Activated naive CD4-positive, alpha-beta T cell treated with anti-CD3 and anti-CD28 coated beads, Interleukin-2, amount 10 ng/mL, durations not matched to agents 7 days and 5 days (primary cell): ENCODE results near the gene SPATA32.
A peak's percentile ranks its signal among the peaks of the same experiment; 100 is the strongest.

Source experiments
- CTCF ChIA-PET: fragments of 350-600 bp; sonication (Branson Sonifier 250); formaldehyde crosslinking; loops from one replicate; lab custom pipeline; 2021; ENCODE audit warnings: antibody characterized with exemption; lab: Charles Lee
- DNase-seq: peaks from one replicate; pipeline ENCODE4 v3.0.0-alpha.2; 2020
- H3K27ac Mint-ChIP-seq: one replicate; pipeline ENCODE4 v1.8.0; 2021; ENCODE audit warnings: mild to moderate bottlenecking, moderate library complexity, mixed read lengths
- H3K27me3 Mint-ChIP-seq: one replicate; pipeline ENCODE4 v1.8.0; 2021; ENCODE audit warnings: mild to moderate bottlenecking, mixed read lengths
- H3K36me3 Mint-ChIP-seq: one replicate; pipeline ENCODE4 v1.8.0; 2021; ENCODE audit warnings: mixed read lengths
- H3K4me1 Mint-ChIP-seq: one replicate; pipeline ENCODE4 v1.8.0; 2021; ENCODE audit warnings: mixed read lengths
- H3K4me3 Mint-ChIP-seq: one replicate; pipeline ENCODE4 v1.8.0; 2021; ENCODE audit warnings: mild to moderate bottlenecking, moderate library complexity, mixed read lengths
- H3K9me3 Mint-ChIP-seq: one replicate; pipeline ENCODE4 v1.8.0; 2021; ENCODE audit warnings: mixed read lengths

SPATA32 gene

DNA sequence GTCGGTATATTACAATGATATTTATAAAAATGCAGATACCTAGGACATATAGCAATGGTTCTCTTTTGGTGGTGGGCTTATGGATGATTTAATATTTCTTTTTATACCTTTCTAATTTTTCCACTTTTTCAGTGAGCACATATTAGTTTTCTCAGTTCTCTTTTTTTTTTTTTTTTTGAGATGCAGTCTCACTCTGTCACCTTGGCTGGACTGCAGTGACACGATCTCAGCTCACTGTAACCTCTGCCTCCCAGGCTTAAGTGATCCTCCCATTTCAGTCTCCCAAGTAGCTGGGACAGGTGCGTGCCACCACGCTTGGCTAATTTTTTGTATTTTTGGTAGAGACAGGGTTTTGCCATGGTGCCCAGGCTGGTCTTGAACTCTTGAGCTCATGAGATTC, 39.8 kb upstream of the SPATA32 start:
- no peak for DNase-seq
- H3K4me1 Mint-ChIP-seq = peaks cover 80% of the 10 kb centered on the region
- H3K27me3 Mint-ChIP-seq = no peaks in the 10 kb centered on the region
- no peak overlapping the region for H3K4me3 Mint-ChIP-seq
- H3K9me3 Mint-ChIP-seq = no peaks in the 10 kb centered on the region
- H3K27ac Mint-ChIP-seq = no peak overlapping the region
- H3K36me3 Mint-ChIP-seq = peaks cover 39% of the 10 kb centered on the region
- CTCF ChIA-PET = interaction anchor here (0.9 to 4.0 kb wide), 4 partner anchors 9 to 24 kb away, joined by 4 to 19 read pairs (median 7); partner anchors contain the start of gene MAP3K14

GRCh38 chr17:45300060-45300751, 38.3 kb upstream of the SPATA32 start:
- CTCF ChIA-PET = interaction anchor here (0.7 to 4.0 kb wide), 4 partner anchors 17 to 85 kb away, joined by 3 to 19 read pairs (median 4); partner anchors contain the start of gene MAP3K14
- no peaks in the 10 kb centered on the region for H3K9me3 Mint-ChIP-seq
- H3K4me3 Mint-ChIP-seq = no peak overlapping the region
- DNase-seq = peak; percentile 42
- H3K36me3 Mint-ChIP-seq = peaks cover 32% of the 10 kb centered on the region
- H3K27ac Mint-ChIP-seq = peak overlapping the region; percentile 66
- H3K27me3 Mint-ChIP-seq = no peaks in the 10 kb centered on the region
- peaks cover 84% of the 10 kb centered on the region for H3K4me1 Mint-ChIP-seq

GRCh38 chr17:45299361-45299760, 37.5 kb upstream of the SPATA32 start:
- DNase-seq = no peak
- H3K27ac Mint-ChIP-seq = peak overlapping the region; percentile 11
- peaks cover 83% of the 10 kb centered on the region for H3K4me1 Mint-ChIP-seq
- H3K36me3 Mint-ChIP-seq = peaks cover 27% of the 10 kb centered on the region
- no peak overlapping the region for H3K4me3 Mint-ChIP-seq
- CTCF ChIA-PET = interaction anchor here (0.9 to 4.0 kb wide), 3 partner anchors 17 to 86 kb away, joined by 3 to 19 read pairs (median 4); partner anchors contain the start of gene MAP3K14
- no peaks in the 10 kb centered on the region for H3K9me3 Mint-ChIP-seq
- H3K27me3 Mint-ChIP-seq = no peaks in the 10 kb centered on the region

DNA sequence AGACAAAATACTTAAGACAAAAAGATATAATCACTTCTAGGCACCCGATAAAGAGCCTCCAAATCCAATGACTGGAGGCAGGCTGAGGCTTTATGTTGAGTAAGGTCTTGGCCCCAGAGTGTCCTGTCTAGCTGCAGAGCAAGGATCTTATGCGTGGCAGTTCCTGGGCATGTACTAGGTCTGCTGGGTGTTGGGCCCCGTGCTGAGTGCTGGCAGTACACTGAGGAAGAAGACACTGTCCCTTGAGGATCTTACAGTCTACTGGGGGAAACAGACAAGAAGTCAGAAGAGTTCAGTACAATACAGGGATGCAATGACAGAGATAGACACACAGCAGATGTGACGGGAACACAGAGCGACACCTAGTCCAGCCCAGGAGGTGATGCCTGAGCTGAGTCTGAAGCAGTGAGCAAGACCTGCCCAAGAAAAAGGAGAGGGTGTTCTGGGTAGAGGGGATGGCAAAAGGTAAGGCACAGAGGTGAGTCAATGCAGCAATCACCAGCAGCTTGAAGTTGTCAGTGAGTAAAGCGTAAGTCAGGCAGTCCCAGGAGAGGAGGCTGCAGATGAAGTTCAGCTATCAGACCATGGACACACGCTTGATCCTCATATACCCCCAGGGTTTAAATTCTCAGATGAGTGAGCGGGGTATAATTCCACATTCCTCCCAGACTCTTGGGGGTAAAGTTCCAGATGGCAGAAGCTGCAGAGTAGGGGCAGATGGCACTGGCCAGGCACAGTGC, 36.8 kb upstream of the SPATA32 start:
- Mint-ChIP-seq H3K27ac (no peak overlapping the region), H3K4me1 (peaks cover 85% of the 10 kb centered on the region), H3K9me3 (no peaks in the 10 kb centered on the region), H3K4me3 (no peak overlapping the region), H3K36me3 (peaks cover 24% of the 10 kb centered on the region), H3K27me3 (no peaks in the 10 kb centered on the region)
- CTCF ChIA-PET = interaction anchor here (1.1 kb wide), 1 partner anchor 21 kb away, joined by 3 read pairs; no protein-coding TSS in a partner anchor
- no peak for DNase-seq

DNA sequence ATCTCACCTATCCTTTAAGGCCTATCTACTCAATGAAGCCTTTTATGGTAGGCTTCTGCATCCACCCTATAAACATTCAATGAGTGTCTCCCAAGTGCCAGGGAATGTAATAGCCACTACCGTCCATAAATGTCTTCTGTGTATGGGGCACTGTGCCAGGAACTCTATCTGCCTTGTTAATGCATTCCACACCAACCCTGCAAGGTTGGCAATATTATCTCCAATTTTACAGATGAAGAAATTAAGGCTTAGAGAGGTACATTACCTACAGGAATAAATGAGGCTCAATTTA, 34.9 kb upstream of the SPATA32 start:
- H3K36me3 Mint-ChIP-seq = peaks cover 20% of the 10 kb centered on the region
- no peak for DNase-seq
- no peaks in the 10 kb centered on the region for H3K9me3 Mint-ChIP-seq
- CTCF ChIA-PET = interaction anchor here (2.1 kb wide), 1 partner anchor 13 kb away, joined by 5 read pairs; no protein-coding TSS in a partner anchor
- H3K4me1 Mint-ChIP-seq = peaks cover 82% of the 10 kb centered on the region
- H3K4me3 Mint-ChIP-seq = no peak overlapping the region
- H3K27ac Mint-ChIP-seq = peak overlapping the region; percentile 50
- H3K27me3 Mint-ChIP-seq = no peaks in the 10 kb centered on the region

DNA sequence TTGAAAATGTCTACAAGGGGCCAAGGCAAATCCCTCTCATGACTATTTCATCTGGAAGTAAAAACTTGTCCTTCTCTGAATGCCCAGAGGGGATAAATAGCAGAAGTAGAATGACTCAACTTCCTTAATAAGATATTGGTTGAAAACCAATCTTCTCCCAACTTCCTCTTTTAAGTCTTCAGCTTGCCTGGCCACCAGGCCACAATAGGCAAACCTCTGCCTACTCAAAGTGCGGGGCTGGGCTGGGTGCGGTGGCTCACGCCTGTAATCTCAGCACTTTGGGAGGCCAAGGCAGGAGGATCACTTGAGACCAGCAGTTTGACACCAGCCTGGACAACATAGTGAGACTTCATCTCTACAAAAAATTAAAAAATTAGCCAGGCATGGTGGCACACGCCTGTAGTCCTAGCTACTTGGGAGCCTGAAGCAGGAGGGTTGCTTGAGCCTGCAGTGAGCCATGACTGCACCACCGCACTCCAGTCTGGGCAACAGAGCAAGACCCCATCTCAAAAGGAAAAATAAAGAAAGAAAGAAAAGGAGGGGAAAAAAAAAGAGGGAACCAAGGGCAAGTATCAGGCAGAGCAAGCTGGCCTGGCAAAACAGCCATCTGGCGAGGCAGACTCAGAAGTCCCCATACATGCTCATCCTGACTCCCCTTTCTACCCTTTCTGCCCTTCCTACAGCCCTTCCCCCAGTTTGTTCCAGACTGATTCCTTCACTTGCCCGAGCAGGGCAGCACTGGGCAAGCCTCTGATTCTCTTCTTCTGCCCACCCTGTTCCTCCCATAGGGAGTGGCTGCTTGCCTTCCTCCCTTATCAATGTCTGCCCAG, 34.3 kb upstream of the SPATA32 start:
- H3K4me1 Mint-ChIP-seq = peaks cover 78% of the 10 kb centered on the region
- no peaks in the 10 kb centered on the region for H3K27me3 Mint-ChIP-seq
- CTCF ChIA-PET = interaction anchor here (0.9 to 4.2 kb wide), 5 partner anchors 13 to 77 kb away, joined by 3 to 17 read pairs (median 4); no protein-coding TSS in a partner anchor
- DNase-seq = no peak
- no peak overlapping the region for H3K4me3 Mint-ChIP-seq
- peaks cover 21% of the 10 kb centered on the region for H3K36me3 Mint-ChIP-seq
- H3K27ac Mint-ChIP-seq = peak overlapping the region; percentile 49
- H3K9me3 Mint-ChIP-seq = no peaks in the 10 kb centered on the region

- no peak for DNase-seq
- Mint-ChIP-seq H3K9me3 (no peaks in the 10 kb centered on the region), H3K27me3 (no peaks in the 10 kb centered on the region), H3K27ac (no peak overlapping the region), H3K4me1 (peaks cover 69% of the 10 kb centered on the region), H3K36me3 (peaks cover 26% of the 10 kb centered on the region), H3K4me3 (no peak overlapping the region)
- CTCF ChIA-PET = interaction anchor here (0.6 to 4.2 kb wide), 6 partner anchors 13 to 159 kb away, joined by 3 to 17 read pairs (median 4); partner anchors contain the start of genes ACBD4 and MAP3K14
Measured at GRCh38 chr17:45294506-45294905, 32.6 kb upstream of the SPATA32 start.

- H3K4me3 Mint-ChIP-seq = no peak overlapping the region
- H3K27me3 Mint-ChIP-seq = no peaks in the 10 kb centered on the region
- H3K4me1 Mint-ChIP-seq = peaks cover 61% of the 10 kb centered on the region
- CTCF ChIA-PET = interaction anchor here (1.1 to 4.2 kb wide), 7 partner anchors 8 to 158 kb away, joined by 3 to 17 read pairs (median 5); partner anchors contain the start of gene ACBD4
- DNase-seq = no peak
- peaks cover 27% of the 10 kb centered on the region for H3K36me3 Mint-ChIP-seq
- H3K9me3 Mint-ChIP-seq = no peaks in the 10 kb centered on the region
- peak overlapping the region; percentile 19 for H3K27ac Mint-ChIP-seq
Measured at GRCh38 chr17:45293413-45294211, 31.7 kb upstream of the SPATA32 start.

DNA sequence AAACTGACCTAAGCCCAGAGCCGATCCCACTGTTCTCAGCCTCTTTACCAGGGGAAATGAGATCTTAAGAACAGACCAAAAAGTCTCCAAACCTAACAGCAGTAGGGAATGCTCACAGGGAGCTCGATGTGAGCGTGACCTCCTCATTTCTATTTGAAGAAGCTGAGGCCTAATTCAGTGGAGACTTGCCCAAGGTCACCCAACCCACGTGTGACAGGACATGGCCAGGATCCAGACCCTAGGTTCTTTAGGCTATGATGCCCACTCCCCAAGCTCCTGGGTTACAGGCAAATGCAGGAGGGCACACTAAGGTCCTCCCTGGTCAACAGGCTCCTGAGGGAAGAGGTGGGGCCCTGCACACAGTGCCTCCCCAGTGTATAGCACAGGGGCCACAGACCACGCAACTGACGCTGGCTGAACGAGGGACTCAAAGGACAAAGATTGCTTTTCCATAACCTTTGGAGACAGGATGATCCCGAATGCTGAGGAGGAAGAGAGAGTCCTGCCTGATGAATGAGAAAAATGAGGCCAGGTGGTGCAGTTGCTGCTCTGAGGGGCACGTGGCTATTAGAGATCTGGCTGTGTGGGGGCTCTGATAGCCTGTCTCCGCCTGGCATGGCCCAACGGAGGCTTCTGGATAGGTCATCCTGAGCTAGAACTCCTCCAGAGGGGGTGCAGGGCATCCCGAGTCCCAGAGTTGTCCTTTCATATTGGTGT, 31.0 kb upstream of the SPATA32 start:
- no peak for DNase-seq
- H3K9me3 Mint-ChIP-seq = no peaks in the 10 kb centered on the region
- CTCF ChIA-PET = interaction anchor here (1.0 to 4.2 kb wide), 5 partner anchors 9 to 92 kb away, joined by 4 to 17 read pairs (median 5); no protein-coding TSS in a partner anchor
- H3K27me3 Mint-ChIP-seq = no peaks in the 10 kb centered on the region
- H3K27ac Mint-ChIP-seq = no peak overlapping the region
- H3K4me1 Mint-ChIP-seq = peaks cover 55% of the 10 kb centered on the region
- H3K4me3 Mint-ChIP-seq = no peak overlapping the region
- H3K36me3 Mint-ChIP-seq = peaks cover 22% of the 10 kb centered on the region

DNA sequence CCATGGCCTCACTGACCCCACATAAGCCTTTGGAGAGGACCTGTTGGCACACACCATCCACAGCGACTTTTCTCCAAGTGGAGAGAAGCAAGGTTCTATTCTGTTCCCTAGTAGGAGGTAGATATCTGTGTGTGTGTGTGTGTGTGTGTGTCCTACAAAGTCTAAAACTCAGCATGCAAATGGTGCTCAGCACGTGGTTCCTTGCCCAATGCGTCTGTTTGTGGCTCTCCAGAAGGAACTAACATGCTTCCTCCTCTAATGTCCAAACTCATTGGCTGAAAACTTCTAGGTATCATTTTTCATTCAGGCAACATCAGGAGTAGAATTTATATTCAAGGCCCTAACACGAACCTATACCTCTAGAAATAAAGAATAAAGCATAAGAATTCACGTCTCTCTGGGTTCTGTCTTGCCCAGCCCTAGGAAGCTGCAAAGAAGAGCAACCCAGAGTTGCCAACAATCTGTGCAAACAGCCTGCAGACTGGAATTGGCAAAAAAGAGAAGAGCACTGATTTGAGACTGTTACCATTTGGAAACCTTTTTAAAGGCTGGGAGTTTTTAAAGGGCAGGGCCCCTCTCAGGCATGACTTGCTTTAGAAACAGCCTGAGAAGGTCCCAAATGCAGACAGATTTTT, 29.4 kb upstream of the SPATA32 start:
- no peak for DNase-seq
- Mint-ChIP-seq H3K36me3 (peaks cover 24% of the 10 kb centered on the region), H3K27me3 (no peaks in the 10 kb centered on the region), H3K27ac (peak overlapping the region; percentile 49), H3K9me3 (no peaks in the 10 kb centered on the region), H3K4me1 (peaks cover 40% of the 10 kb centered on the region), H3K4me3 (no peak overlapping the region)
- CTCF ChIA-PET = interaction anchor here (1.0 to 1.1 kb wide), 2 partner anchors 14 to 93 kb away, joined by 3 to 4 read pairs; no protein-coding TSS in a partner anchor

DNA sequence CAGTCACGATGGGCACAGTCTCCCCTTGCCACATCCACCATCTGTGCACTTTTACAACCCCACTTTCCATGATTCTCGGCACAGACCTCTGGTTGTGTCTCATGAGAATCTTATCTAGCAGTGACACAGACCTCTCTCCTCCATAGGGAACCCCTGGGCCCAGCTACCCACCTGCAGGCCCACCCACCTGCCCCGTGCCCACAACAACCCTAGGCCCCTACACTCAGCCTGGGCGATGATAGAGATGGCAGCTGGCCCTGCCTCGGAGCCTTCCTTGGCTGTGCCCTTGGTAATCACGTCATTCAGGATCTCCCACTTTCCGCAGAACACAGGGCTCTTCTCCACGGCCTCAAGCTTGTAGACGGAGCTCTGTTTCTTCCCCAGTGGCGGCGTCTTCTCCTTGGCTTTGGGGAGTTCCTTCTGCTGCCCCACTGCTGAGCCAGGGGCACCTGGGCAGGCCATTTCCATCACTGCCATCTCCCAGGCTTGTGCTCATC, 28.4 kb upstream of the SPATA32 start:
- Mint-ChIP-seq H3K4me3 (no peak overlapping the region), H3K27me3 (no peaks in the 10 kb centered on the region), H3K4me1 (peaks cover 30% of the 10 kb centered on the region), H3K27ac (peak overlapping the region; percentile 74), H3K36me3 (peaks cover 27% of the 10 kb centered on the region), H3K9me3 (no peaks in the 10 kb centered on the region)
- DNase-seq = no peak
- CTCF ChIA-PET = interaction anchor here (0.7 kb wide), 1 partner anchor 13 kb away, joined by 3 read pairs; no protein-coding TSS in a partner anchor
